ENCODE measurements around the gene TARP.
A peak's percentile ranks its signal among the peaks of the same experiment; 100 is the strongest.

GRCh38 chr7:38318803-38319416 lies 45.5 kb upstream of the TARP start:
- TF ChIP-seq, protein P1, sequence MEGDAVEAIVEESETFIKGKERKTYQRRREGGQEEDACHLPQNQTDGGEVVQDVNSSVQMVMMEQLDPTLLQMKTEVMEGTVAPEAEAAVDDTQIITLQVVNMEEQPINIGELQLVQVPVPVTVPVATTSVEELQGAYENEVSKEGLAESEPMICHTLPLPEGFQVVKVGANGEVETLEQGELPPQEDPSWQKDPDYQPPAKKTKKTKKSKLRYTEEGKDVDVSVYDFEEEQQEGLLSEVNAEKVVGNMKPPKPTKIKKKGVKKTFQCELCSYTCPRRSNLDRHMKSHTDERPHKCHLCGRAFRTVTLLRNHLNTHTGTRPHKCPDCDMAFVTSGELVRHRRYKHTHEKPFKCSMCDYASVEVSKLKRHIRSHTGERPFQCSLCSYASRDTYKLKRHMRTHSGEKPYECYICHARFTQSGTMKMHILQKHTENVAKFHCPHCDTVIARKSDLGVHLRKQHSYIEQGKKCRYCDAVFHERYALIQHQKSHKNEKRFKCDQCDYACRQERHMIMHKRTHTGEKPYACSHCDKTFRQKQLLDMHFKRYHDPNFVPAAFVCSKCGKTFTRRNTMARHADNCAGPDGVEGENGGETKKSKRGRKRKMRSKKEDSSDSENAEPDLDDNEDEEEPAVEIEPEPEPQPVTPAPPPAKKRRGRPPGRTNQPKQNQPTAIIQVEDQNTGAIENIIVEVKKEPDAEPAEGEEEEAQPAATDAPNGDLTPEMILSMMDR (conservative IDR thresholded peaks at IDR 0.05): peak; percentile 70
- TF ChIP-seq EZH2 (IDR thresholded peaks at IDR 0.05; ENCODE audit: low read depth): no peak
